ENCODE measurements around the gene SLK. TPM values are rescaled to one million over a fixed set of nuclear protein-coding genes. Genes with fewer than 3 reads are reported as not detected.

SLK gene
- total RNA-seq, 1 donor from 2014 or later = 30.2 TPM

DNA sequence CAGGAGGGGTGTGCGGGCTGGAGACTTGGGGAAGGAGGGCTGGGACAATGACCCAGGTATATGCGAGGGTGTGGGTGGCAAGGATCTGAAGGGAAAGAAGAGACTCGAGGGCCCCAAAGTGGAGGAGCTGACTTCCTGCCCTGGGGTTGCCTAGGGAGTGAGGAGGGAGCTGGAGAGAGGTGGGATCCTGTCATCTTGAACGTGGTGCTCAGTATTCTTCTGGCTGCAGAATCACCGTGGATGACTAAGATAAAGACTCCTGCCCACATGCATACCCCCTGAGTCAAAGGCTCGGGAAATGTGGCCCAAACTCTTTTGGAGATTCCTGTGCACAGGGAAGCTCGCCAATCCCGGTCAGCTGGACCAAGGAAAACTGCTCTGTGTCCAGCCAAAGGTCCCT is 87.5 kb downstream of the SLK start:
- DNase-seq (ENCODE audit: low spot score in 2 of 2, unreplicated experiment in 2 of 2) = no peak

DNA sequence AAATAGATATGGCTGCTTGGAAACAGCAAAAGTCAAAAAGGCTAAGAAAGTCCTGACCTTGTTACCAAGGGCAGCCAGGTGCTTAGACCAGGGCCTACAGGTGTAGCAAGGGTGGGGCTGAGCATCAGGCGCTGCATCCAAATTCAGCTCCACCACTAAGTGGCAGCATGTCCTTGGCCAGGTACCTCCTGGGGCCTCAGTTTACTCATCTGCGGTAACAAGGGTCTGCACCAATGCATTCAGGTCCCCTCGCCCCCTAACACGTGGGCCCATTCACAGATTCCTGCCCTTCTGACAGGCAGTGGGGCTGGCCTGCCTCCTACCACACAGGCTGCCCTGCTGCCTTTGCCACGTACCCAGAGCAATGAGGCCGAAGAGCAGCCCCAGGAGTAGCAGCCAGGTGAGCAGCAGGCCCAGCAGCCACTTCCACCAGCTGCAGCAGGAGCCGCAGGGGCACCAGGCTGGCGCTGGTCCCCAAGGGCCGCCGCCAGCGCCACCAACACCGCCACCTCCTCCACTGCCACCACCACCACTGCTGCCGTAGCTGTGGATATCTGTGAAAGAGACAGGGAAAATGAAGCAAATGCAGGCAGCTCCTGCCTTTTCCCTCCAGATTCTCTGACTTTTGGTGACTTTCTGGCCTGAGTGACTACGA is 89.8 kb downstream of the SLK start:
- H3K4me1 Mint-ChIP-seq = no peaks in the 10 kb centered on the region
- no peak overlapping the region for H3K27ac Mint-ChIP-seq
- no peaks in the 10 kb centered on the region for H3K9me3 Mint-ChIP-seq
- H3K4me3 Mint-ChIP-seq = no peak overlapping the region
- TF ChIP-seq, protein P1, sequence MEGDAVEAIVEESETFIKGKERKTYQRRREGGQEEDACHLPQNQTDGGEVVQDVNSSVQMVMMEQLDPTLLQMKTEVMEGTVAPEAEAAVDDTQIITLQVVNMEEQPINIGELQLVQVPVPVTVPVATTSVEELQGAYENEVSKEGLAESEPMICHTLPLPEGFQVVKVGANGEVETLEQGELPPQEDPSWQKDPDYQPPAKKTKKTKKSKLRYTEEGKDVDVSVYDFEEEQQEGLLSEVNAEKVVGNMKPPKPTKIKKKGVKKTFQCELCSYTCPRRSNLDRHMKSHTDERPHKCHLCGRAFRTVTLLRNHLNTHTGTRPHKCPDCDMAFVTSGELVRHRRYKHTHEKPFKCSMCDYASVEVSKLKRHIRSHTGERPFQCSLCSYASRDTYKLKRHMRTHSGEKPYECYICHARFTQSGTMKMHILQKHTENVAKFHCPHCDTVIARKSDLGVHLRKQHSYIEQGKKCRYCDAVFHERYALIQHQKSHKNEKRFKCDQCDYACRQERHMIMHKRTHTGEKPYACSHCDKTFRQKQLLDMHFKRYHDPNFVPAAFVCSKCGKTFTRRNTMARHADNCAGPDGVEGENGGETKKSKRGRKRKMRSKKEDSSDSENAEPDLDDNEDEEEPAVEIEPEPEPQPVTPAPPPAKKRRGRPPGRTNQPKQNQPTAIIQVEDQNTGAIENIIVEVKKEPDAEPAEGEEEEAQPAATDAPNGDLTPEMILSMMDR (IDR thresholded peaks at IDR 0.05; ENCODE audit: unreplicated experiment) = no peak
- peaks cover 2% of the 10 kb centered on the region for H3K27me3 Mint-ChIP-seq (ENCODE audit: low read depth)
- no peaks in the 10 kb centered on the region for H3K36me3 Mint-ChIP-seq
- DNase-seq (ENCODE audit: low spot score in 2 of 2, unreplicated experiment in 2 of 2) = no peak

More for the DNA sequence above, 87.5 kb downstream of the SLK start:
- no peaks in the 10 kb centered on the region for H3K36me3 Mint-ChIP-seq
- no peak overlapping the region for H3K4me3 Mint-ChIP-seq
- no peaks in the 10 kb centered on the region for H3K4me1 Mint-ChIP-seq
- peaks cover 2% of the 10 kb centered on the region for H3K27me3 Mint-ChIP-seq (ENCODE audit: low read depth)
- H3K27ac Mint-ChIP-seq = no peak overlapping the region
- TF ChIP-seq, protein P1 (IDR thresholded peaks at IDR 0.05; ENCODE audit: unreplicated experiment) = no peak
- no peaks in the 10 kb centered on the region for H3K9me3 Mint-ChIP-seq

- H3K4me1 Mint-ChIP-seq = no peaks in the 10 kb centered on the region
These were observed 90.8 kb downstream of the SLK start for GRCh38 chr10:104057717-104058116.

DNA sequence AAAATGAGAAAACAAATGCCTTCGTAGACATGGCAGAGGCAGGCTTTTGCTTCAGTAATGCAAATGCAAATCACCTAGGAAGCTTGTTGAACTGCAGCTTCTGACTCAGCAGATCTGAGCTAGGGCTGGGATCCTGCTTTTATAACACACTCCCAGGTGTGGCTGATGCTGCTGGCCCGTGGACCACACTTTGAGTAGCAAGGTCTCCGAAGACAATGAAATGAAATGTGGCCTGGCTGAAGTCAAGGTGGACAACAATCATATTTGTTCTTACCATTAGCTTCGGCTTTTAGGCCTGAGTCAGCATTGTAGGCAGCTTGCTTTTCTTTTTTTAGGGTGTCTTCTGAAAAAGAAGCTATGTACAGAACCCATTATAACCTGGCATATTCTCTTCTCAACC is 92.4 kb downstream of the SLK start:
- H3K4me3 Mint-ChIP-seq = no peak overlapping the region
- no peaks in the 10 kb centered on the region for H3K4me1 Mint-ChIP-seq
- H3K9me3 Mint-ChIP-seq = no peaks in the 10 kb centered on the region
- peaks cover 2% of the 10 kb centered on the region for H3K27me3 Mint-ChIP-seq (ENCODE audit: low read depth)
- H3K27ac Mint-ChIP-seq = no peak overlapping the region
- DNase-seq (ENCODE audit: low spot score in 2 of 2, unreplicated experiment in 2 of 2) = no peak
- H3K36me3 Mint-ChIP-seq = no peaks in the 10 kb centered on the region
- TF ChIP-seq, protein P1 (IDR thresholded peaks at IDR 0.05; ENCODE audit: unreplicated experiment) = no peak

More at GRCh38 chr10:104057717-104058116, 90.8 kb downstream of the SLK start:
- Mint-ChIP-seq H3K27ac (no peak overlapping the region), H3K36me3 (no peaks in the 10 kb centered on the region), H3K9me3 (no peaks in the 10 kb centered on the region), H3K4me3 (no peak overlapping the region), H3K27me3 (ENCODE audit: low read depth) (peaks cover 2% of the 10 kb centered on the region)
- DNase-seq (ENCODE audit: low spot score in 2 of 2, unreplicated experiment in 2 of 2) = no peak
- TF ChIP-seq, protein P1 (IDR thresholded peaks at IDR 0.05; ENCODE audit: unreplicated experiment) = no peak

GRCh38 chr10:104061196-104061595 is 94.3 kb downstream of the SLK start:
- TF ChIP-seq, protein P1 (IDR thresholded peaks at IDR 0.05; ENCODE audit: unreplicated experiment) = no peak
- no peak for DNase-seq (ENCODE audit: low spot score in 2 of 2, unreplicated experiment in 2 of 2)
- H3K4me1 Mint-ChIP-seq = peaks cover 5% of the 10 kb centered on the region
- no peaks in the 10 kb centered on the region for H3K9me3 Mint-ChIP-seq
- no peaks in the 10 kb centered on the region for H3K36me3 Mint-ChIP-seq
- H3K27ac Mint-ChIP-seq = no peak overlapping the region
- H3K27me3 Mint-ChIP-seq (ENCODE audit: low read depth) = peaks cover 2% of the 10 kb centered on the region
- H3K4me3 Mint-ChIP-seq = no peak overlapping the region

All from mesothelial cell of epicardium (in vitro differentiated cells).